ENCODE data around the gene ESRRA. TPM values are rescaled to one million over a fixed set of nuclear protein-coding genes. Genes with fewer than 3 reads are reported as not detected.

Gene ESRRA
- polyA plus RNA-seq, 1 donor from 2014 or later: 29.0 TPM

DNA sequence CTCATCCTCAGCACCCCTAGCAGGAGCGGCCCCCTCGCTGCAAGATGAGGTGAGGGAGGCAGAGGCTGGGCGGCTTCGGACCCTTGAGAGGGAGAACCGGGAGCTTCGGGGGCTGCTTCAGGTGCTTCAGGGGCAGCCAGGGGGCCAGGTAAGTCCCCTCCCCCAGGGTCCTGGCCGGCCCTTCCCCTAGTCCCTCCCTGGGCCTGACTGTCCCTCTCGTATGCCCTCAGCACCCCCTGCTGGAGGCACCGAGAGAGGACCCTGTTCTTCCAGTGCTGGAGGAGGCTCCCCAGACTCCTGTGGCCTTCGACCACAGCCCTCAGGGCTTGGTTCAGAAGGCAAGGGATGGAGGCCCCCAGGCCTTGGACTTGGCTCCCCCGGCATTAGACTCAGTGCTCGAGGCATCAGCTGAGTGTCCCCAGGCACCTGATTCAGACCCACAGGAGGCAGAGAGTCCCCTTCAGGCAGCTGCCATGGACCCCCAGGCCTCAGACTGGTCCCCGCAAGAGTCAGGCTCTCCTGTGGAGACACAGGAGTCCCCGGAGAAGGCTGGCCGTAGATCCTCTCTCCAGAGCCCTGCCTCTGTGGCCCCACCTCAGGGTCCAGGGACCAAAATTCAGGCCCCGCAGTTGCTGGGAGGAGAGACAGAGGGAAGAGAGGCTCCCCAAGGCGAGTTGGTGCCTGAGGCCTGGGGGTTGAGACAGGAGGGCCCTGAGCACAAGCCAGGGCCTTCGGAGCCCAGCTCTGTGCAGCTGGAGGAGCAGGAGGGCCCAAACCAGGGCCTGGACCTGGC, 38.6 kb downstream of the ESRRA start:
- Histone ChIP-seq H3K9ac (ENCODE audit: low read length) (no peak overlapping the region), H3K4me3 (ENCODE audit: low read length) (no peak overlapping the region), H3K9me3 (ENCODE audit: low read length) (no peaks in the 10 kb centered on the region), H3K27me3 (ENCODE audit: insufficient read depth, low read depth, low read length) (no peaks in the 10 kb centered on the region), H3K79me2 (replicated peaks; ENCODE audit: insufficient read depth, low read length) (no peaks in the 10 kb centered on the region), H3K9me2 (ENCODE audit: insufficient read depth, low read length) (no peaks in the 10 kb centered on the region), H3K4me2 (ENCODE audit: low read length) (no peak overlapping the region), H4K20me1 (ENCODE audit: insufficient read depth) (no peaks in the 10 kb centered on the region), H3K27ac (ENCODE audit: low read length) (no peak overlapping the region), H2AFZ (ENCODE audit: low read depth, low read length) (no peak overlapping the region), H3F3A (ENCODE audit: insufficient read depth, low read length, poor library complexity, severe bottlenecking) (no peaks in the 10 kb centered on the region), H3K36me3 (ENCODE audit: insufficient read depth, low read length) (no peaks in the 10 kb centered on the region)
- TF ChIP-seq EP300 (conservative IDR thresholded peaks at IDR 0.05; ENCODE audit: poor library complexity, severe bottlenecking): no peak
- no peak for TF ChIP-seq RAD21 (conservative IDR thresholded peaks at IDR 0.05)
- no peak for TF ChIP-seq TAF1 (IDR thresholded peaks at IDR 0.05; ENCODE audit: low read depth)
- no peak for TF ChIP-seq POLR2AphosphoS5 (IDR thresholded peaks at IDR 0.05)

GRCh38 chr11:64344787-64345186, 39.5 kb downstream of the ESRRA start:
- no peak for TF ChIP-seq POLR2AphosphoS5 (IDR thresholded peaks at IDR 0.05)
- no peak for TF ChIP-seq EP300 (conservative IDR thresholded peaks at IDR 0.05; ENCODE audit: poor library complexity, severe bottlenecking)
- no peak for TF ChIP-seq EZH2 (IDR thresholded peaks at IDR 0.05; ENCODE audit: borderline replicate concordance, insufficient read depth, low read length, poor library complexity, severe bottlenecking)
- no peak for TF ChIP-seq RAD21 (conservative IDR thresholded peaks at IDR 0.05)
- no peak for TF ChIP-seq CTCF (IDR thresholded peaks at IDR 0.05; ENCODE audit: poor library complexity, severe bottlenecking)
- no peak for TF ChIP-seq SMC3 (conservative IDR thresholded peaks at IDR 0.05; ENCODE audit: poor library complexity)
- TF ChIP-seq, protein P1, sequence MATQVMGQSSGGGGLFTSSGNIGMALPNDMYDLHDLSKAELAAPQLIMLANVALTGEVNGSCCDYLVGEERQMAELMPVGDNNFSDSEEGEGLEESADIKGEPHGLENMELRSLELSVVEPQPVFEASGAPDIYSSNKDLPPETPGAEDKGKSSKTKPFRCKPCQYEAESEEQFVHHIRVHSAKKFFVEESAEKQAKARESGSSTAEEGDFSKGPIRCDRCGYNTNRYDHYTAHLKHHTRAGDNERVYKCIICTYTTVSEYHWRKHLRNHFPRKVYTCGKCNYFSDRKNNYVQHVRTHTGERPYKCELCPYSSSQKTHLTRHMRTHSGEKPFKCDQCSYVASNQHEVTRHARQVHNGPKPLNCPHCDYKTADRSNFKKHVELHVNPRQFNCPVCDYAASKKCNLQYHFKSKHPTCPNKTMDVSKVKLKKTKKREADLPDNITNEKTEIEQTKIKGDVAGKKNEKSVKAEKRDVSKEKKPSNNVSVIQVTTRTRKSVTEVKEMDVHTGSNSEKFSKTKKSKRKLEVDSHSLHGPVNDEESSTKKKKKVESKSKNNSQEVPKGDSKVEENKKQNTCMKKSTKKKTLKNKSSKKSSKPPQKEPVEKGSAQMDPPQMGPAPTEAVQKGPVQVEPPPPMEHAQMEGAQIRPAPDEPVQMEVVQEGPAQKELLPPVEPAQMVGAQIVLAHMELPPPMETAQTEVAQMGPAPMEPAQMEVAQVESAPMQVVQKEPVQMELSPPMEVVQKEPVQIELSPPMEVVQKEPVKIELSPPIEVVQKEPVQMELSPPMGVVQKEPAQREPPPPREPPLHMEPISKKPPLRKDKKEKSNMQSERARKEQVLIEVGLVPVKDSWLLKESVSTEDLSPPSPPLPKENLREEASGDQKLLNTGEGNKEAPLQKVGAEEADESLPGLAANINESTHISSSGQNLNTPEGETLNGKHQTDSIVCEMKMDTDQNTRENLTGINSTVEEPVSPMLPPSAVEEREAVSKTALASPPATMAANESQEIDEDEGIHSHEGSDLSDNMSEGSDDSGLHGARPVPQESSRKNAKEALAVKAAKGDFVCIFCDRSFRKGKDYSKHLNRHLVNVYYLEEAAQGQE (IDR thresholded peaks at IDR 0.05; ENCODE audit: borderline replicate concordance): no peak
- TF ChIP-seq MXI1 (conservative IDR thresholded peaks at IDR 0.05; ENCODE audit: poor library complexity, severe bottlenecking): no peak
- TF ChIP-seq TAF1 (IDR thresholded peaks at IDR 0.05; ENCODE audit: low read depth): no peak
- Histone ChIP-seq H3K4me2 (ENCODE audit: low read length) (no peak overlapping the region), H3F3A (ENCODE audit: insufficient read depth, low read length, poor library complexity, severe bottlenecking) (no peaks in the 10 kb centered on the region), H4K20me1 (ENCODE audit: insufficient read depth) (no peaks in the 10 kb centered on the region), H3K27me3 (ENCODE audit: insufficient read depth, low read depth, low read length) (no peaks in the 10 kb centered on the region), H3K36me3 (ENCODE audit: insufficient read depth, low read length) (no peaks in the 10 kb centered on the region), H2AFZ (ENCODE audit: low read depth, low read length) (no peak overlapping the region), H3K9me3 (ENCODE audit: low read length) (no peaks in the 10 kb centered on the region), H3K79me2 (replicated peaks; ENCODE audit: insufficient read depth, low read length) (no peaks in the 10 kb centered on the region), H3K9ac (ENCODE audit: low read length) (no peak overlapping the region), H3K9me2 (ENCODE audit: insufficient read depth, low read length) (no peaks in the 10 kb centered on the region), H3K27ac (ENCODE audit: low read length) (no peak overlapping the region), H3K4me3 (ENCODE audit: low read length) (no peak overlapping the region)
